Measurements from ENCODE around the gene TENM3.

TENM3 gene

GRCh38 chr4:182465114-182465513 lies 221.9 kb downstream of the TENM3 start:
- no peak for DNase-seq (ENCODE audit: low read depth)
- no peak overlapping the region for H3K4me3 ChIP-seq (ENCODE audit: low read depth, low read length)
- TF ChIP-seq CTCF (conservative IDR thresholded peaks at IDR 0.05; ENCODE audit: low read depth, low read length) = no peak

GRCh38 chr4:182465979-182466378 lies 222.8 kb downstream of the TENM3 start:
- no peak for DNase-seq (ENCODE audit: low read depth)
- no peak overlapping the region for H3K4me3 ChIP-seq (ENCODE audit: low read depth, low read length)
- no peak for TF ChIP-seq CTCF (conservative IDR thresholded peaks at IDR 0.05; ENCODE audit: low read depth, low read length)

- H3K4me3 ChIP-seq (ENCODE audit: low read depth, low read length) = no peak overlapping the region
- DNase-seq (ENCODE audit: low read depth) = no peak
- TF ChIP-seq CTCF (conservative IDR thresholded peaks at IDR 0.05; ENCODE audit: low read depth, low read length) = no peak
Measured at GRCh38 chr4:182470215-182470614, 227.0 kb downstream of the TENM3 start.

- no peak for DNase-seq (ENCODE audit: low read depth)
- TF ChIP-seq CTCF (conservative IDR thresholded peaks at IDR 0.05; ENCODE audit: low read depth, low read length) = no peak
- no peak overlapping the region for H3K4me3 ChIP-seq (ENCODE audit: low read depth, low read length)
Measured at GRCh38 chr4:182475539-182475938, 232.3 kb downstream of the TENM3 start.

GRCh38 chr4:182478475-182478874 lies 235.3 kb downstream of the TENM3 start:
- peak; percentile 67 for TF ChIP-seq CTCF (conservative IDR thresholded peaks at IDR 0.05; ENCODE audit: low read depth, low read length)
- no peak overlapping the region for H3K4me3 ChIP-seq (ENCODE audit: low read depth, low read length)
- DNase-seq (ENCODE audit: low read depth) = peak; percentile 72

GRCh38 chr4:182483685-182484084 lies 240.5 kb downstream of the TENM3 start:
- DNase-seq (ENCODE audit: low read depth) = no peak
- H3K4me3 ChIP-seq (ENCODE audit: low read depth, low read length) = no peak overlapping the region
- no peak for TF ChIP-seq CTCF (conservative IDR thresholded peaks at IDR 0.05; ENCODE audit: low read depth, low read length)

GRCh38 chr4:182486881-182487280 lies 243.7 kb downstream of the TENM3 start:
- no peak for TF ChIP-seq CTCF (conservative IDR thresholded peaks at IDR 0.05; ENCODE audit: low read depth, low read length)
- H3K4me3 ChIP-seq (ENCODE audit: low read depth, low read length) = no peak overlapping the region
- peak; percentile 13 for DNase-seq (ENCODE audit: low read depth)

Data from choroid plexus epithelial cell (primary cell).